HG02840 (cell line): Measurements from ENCODE around the gene CHIC2.

Source experiments
- ATAC-seq: cut with Tn5 transposase; IDR thresholded peaks from one replicate; pipeline ENCODE4 v1.9.1; 2021; ENCODE audit warnings: mild to moderate bottlenecking, moderate library complexity, moderate number of reproducible peaks; ENCODE audit not compliant: unreplicated experiment, low FRiP score

The CHIC2 gene

DNA sequence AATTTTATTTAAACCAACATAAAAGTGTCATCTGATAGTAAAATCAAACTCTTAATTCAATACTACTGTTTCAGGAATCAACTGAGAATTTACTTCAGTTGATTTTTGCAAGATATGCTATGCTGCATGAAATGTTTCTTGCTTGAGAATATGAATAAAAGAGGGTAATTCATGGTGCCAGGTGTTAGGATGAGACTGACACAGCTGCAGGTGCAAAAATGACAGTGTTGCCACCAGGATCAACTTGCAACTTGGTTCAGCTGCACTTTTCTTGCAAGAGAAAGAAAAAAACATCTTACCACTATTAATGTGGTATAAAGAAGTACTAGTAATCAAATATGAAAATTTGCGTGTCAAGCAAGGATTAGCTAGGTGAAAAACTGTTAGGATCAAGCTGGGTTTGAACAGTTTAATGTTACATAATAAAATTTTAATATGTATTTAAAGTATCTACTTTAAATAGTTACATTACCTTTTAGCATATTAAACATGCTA lies 49.7 kb downstream of the CHIC2 start:
- ATAC-seq, result no peak

GRCh38 chr4:54011201-54011600 lies 53.2 kb downstream of the CHIC2 start:
- no peak for ATAC-seq

GRCh38 chr4:54006755-54007154 lies 57.6 kb downstream of the CHIC2 start:
- ATAC-seq, result no peak

DNA sequence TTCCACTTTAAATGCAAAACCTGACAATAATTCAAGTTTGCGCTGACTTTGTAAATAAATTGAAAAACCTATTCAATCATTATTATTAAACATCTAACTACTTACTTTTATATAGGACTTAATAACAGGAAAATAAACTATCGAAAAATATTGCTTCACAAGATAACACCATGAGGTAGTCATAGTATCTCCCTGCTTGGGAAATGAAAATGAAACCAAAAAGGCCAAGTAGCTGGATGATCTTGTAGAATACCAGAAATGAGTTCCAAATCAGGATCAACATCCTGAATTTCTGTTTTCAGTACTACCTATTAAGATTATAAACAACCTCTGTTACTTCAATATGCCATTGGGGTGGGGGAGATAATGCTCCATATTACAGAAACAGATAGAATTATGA lies 58.9 kb downstream of the CHIC2 start:
- no peak for ATAC-seq

DNA sequence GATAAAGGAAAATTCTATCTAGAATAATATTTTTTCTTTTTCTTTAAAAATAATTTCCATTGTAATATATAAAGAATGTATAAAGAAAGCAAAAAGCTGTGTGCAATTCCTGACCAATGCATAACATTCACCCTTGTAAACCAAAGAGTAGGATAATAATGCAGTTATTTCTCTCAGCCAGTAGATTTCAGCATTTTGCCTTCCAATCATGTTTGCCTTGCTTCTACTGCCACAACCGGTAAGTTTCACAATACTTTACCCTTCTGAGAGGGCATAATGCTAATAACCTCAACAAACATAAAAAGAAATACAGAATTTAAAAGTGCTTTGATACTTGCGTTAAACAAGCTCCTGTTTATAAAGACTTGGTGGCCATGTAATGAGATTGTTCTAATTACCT lies 59.9 kb downstream of the CHIC2 start:
- ATAC-seq, result no peak

GRCh38 chr4:54001668-54002365 lies 62.6 kb downstream of the CHIC2 start:
- no peak for ATAC-seq

DNA sequence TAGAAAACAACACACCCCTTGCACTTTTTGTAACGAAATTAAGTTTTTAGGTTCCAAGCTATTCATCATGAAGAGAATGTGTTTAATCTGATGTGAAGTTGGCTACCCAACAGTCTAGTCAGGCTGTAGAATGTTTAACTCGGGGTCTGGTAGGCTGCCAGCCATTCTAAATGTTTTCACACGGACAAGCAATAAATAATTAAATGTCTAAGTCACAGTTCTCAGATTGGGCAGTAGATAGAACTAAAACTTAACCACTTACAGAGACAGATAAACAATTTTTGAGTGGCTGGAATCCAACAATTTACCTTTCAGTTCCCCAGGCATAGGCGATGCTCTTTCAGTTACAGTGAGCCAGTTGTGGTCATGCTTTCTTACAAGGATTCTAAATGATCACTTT lies 66.5 kb downstream of the CHIC2 start:
- ATAC-seq, result no peak

DNA sequence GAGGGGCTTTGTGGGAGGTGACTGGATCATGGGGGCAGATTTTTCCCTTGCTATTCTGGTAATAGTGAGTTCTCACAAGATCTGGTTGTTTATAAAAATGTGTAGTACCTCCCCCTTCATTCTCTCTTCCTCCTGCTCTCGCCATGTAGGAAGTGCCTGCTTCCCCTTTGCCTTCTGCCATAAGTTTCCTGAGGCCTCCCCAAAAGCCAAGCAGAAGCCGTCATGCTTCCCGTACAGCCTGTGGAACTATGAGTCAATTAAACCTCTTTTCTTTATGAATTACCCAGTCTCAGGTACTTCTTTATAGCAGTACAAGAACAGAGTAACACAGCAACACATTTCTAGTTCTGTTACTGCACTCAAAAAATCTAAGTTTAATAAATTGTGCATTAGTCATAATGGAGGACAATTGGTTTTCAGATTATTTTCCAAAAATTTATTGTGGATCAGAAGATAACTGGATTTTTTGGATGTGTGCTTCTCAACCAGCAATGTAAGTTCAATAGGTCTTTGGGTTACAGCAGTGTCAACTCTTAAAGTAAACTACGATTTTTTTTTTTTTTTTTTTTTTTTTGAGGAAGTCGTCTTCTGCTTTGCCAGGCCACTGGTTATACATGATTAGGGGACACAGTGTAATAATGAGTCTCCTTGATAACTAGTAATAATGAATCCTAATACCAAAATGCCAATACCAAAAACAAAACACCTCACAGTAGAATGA lies 69.9 kb downstream of the CHIC2 start:
- no peak for ATAC-seq

- no peak for ATAC-seq
Observed at GRCh38 chr4:53992785-53993184, 71.6 kb downstream of the CHIC2 start.

- no peak for ATAC-seq
Observed at GRCh38 chr4:53991821-53992220, 72.6 kb downstream of the CHIC2 start.

GRCh38 chr4:53990641-53991040 lies 73.8 kb downstream of the CHIC2 start:
- ATAC-seq, result no peak

- no peak for ATAC-seq
Observed at GRCh38 chr4:53987761-53988171, 76.6 kb downstream of the CHIC2 start.

GRCh38 chr4:53986062-53986461 lies 78.3 kb downstream of the CHIC2 start:
- ATAC-seq, result no peak

GRCh38 chr4:53981567-53981966 lies 82.8 kb downstream of the CHIC2 start:
- no peak for ATAC-seq

DNA sequence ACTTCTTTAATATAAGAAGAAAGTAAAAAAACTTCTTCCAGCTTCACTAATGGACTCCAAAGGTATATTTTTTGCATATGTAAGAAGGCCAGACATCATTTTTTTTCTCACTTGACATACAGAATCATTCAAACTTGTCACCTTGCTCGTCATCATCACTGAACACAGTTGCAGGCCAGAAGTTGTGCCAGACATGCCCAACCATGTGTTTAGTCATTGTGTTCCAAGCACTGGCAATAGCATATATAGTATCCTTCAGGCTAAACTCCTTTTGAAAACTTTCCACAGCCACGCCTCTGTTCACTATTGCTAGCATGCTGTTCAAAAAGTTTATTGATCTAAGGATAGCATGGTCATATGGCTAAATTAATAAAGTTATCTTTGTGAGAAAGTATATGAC lies 83.3 kb downstream of the CHIC2 start:
- no peak for ATAC-seq

DNA sequence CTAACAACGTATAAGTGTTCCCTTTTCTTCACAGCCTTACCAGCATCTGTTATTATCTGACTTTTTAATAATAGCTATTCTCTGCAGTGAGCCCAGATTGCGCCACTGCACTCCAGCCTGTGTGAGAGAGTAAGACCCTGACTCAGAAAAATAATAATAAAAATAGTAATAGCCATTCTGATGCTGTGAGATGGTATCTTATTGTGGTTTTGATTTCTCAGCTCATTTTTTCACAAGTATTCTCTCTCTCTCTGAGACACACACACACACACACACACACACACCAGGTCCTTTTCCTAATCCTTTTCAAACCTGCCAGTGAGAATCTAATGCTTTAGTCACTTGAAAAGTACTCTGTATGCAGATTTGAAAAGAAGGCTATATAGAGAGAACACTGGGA lies 89.8 kb downstream of the CHIC2 start:
- ATAC-seq, result no peak

- no peak for ATAC-seq
Observed at GRCh38 chr4:53967986-53968385, 96.4 kb downstream of the CHIC2 start.

GRCh38 chr4:53963781-53964180 lies 100.6 kb downstream of the CHIC2 start:
- no peak for ATAC-seq

GRCh38 chr4:53963336-53963735 lies 101.1 kb downstream of the CHIC2 start:
- no peak for ATAC-seq

DNA sequence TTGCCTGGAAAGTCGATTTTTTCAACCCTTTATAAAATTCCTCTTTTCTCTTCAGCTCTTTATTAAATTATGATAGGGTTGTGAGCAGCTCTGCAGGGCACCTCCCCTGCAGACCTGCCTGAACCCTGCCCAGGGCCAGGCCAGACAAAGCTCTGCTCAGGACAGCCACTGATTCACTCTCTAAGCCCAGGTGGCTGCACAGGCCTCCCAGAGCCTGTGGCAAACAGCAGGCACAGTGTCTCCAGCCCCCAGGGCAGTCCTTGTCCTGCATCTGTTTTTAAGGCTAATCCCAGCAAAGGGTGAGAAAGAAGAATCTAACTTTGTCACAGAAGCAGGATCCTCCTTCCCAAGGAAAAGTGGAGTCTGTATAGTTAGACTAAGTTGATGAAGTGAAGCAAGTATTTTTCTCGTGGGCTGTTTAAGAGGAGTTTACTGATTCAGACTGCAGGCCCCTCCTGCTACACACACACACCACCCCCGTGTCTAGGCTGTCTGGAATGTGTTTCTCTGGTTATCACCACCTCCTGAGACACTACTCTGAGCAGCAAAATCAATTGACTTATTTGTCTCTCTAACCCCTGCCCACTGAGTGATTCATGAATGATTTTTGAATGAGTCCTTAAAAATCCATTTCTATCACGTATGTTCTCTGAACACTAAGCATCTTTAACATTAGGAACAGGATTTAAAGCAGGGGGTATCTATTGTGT lies 101.7 kb downstream of the CHIC2 start:
- ATAC-seq, result no peak

GRCh38 chr4:53961351-53961750 lies 103.1 kb downstream of the CHIC2 start:
- no peak for ATAC-seq
